ENCODE measurements around the gene MRTO4.

GRCh38 chr1:19203440-19203839 lies 48.2 kb upstream of the MRTO4 start:
- TF ChIP-seq POLR2A (IDR thresholded peaks at IDR 0.05; ENCODE audit: low read depth, low read length) (no peak), TAF1 (IDR thresholded peaks at IDR 0.05; ENCODE audit: borderline replicate concordance, low read depth, low read length) (no peak), POLR2AphosphoS5 (IDR thresholded peaks at IDR 0.05; ENCODE audit: low read depth, low read length) (no peak)

Data from GM12892 (cell line).